Stimulated activated CD4-positive, alpha-beta T cell treated with anti-CD3 and anti-CD28 coated beads, TNF-alpha, amount 100 ng/mL, for 1 hour (primary cell): ENCODE results near the gene ARHGAP21.

Source experiments
- DNase-seq, 3 donors: peaks; one replicate each; pipeline ENCODE4 v3.0.0-alpha.2; 2020; ENCODE audit warnings: low read depth in 3 of 3, low spot score in 1 of 3

The ARHGAP21 gene

GRCh38 chr10:24542314-24543270 lies 181.1 kb downstream of the ARHGAP21 start:
- no peak for DNase-seq

- no peak for DNase-seq
These were observed 182.4 kb downstream of the ARHGAP21 start for GRCh38 chr10:24541239-24541753.

- no peak for DNase-seq
These were observed 187.1 kb downstream of the ARHGAP21 start for GRCh38 chr10:24536636-24537035.

GRCh38 chr10:24533981-24534380 lies 189.7 kb downstream of the ARHGAP21 start:
- DNase-seq, result no peak
